H1 (cell line): ENCODE data around the gene NAALADL1. TPM values are rescaled to one million over a fixed set of nuclear protein-coding genes. Genes with fewer than 3 reads are reported as not detected.

ENCODE experiments used
- CTCF ChIA-PET: fragments of 300-600 bp; sonication (Branson Sonifier 250); formaldehyde crosslinking; loops from one replicate; lab custom pipeline; 2021; ENCODE audit not compliant: partially characterized antibody; lab: Charles Lee
- POLR2A ChIA-PET: fragments of 300-600 bp; sonication (Branson Sonifier 250); formaldehyde crosslinking; loops from one replicate; lab custom pipeline; 2021; ENCODE audit warnings: inconsistent platforms; ENCODE audit not compliant: partially characterized antibody; lab: Charles Lee
- DNase-seq, 2 experiments: peaks; one replicate each; pipeline versions ENCODE4 v3.0.0 to v3.0.0-alpha.2; 2010 to 2022; ENCODE audit warnings: low spot score in 2 of 2, low read depth in 1 of 2, mixed read lengths in 1 of 2
- FAIRE-seq: peaks from 2 replicates; lab custom pipeline; 2011; peaks lifted over from hg19 to GRCh38; lab: Jason Lieb, UNC
- H2AFZ ChIP-seq: 2 replicates; pipeline ENCODE4 v1.8.1; 2012; ENCODE audit warnings: low read length, inconsistent platforms
- H2AK5ac ChIP-seq: 2 replicates; pipeline ENCODE4 v1.6.1; 2013; ENCODE audit warnings: low read depth, low read length
- H2BK120ac ChIP-seq: replicated peaks from 2 replicates; pipeline ENCODE3; 2013; ENCODE audit warnings: low read depth, low read length, inconsistent platforms
- H2BK12ac ChIP-seq: 2 replicates; pipeline ENCODE4 v1.6.1; 2013; ENCODE audit warnings: low read depth, low read length
- H2BK15ac ChIP-seq: 2 replicates; pipeline ENCODE4 v1.6.1; 2013; ENCODE audit warnings: low read length
- H2BK20ac ChIP-seq: 2 replicates; pipeline ENCODE4 v1.6.1; 2013; ENCODE audit warnings: low read length
- H2BK5ac ChIP-seq: 2 replicates; pipeline ENCODE4 v1.6.1; 2013; ENCODE audit warnings: low read depth, low read length
- H3K14ac ChIP-seq: 2 replicates; pipeline ENCODE4 v1.6.1; 2013; ENCODE audit warnings: inconsistent platforms; ENCODE audit not compliant: insufficient read length
- H3K18ac ChIP-seq: 2 replicates; pipeline ENCODE4 v1.6.1; 2013; ENCODE audit warnings: low read length; ENCODE audit errors: extremely low read depth
- H3K23ac ChIP-seq: 2 replicates; pipeline ENCODE4 v1.6.1; 2013; ENCODE audit warnings: inconsistent platforms; ENCODE audit not compliant: insufficient read length
- H3K23me2 ChIP-seq: 2 replicates; pipeline ENCODE4 v1.6.1; 2013; ENCODE audit warnings: low read depth, low read length
- H3K27ac ChIP-seq: 2 replicates; pipeline ENCODE4 v1.6.1; 2011; ENCODE audit warnings: low read depth, low read length, inconsistent platforms
- H3K27me3 ChIP-seq, 4 experiments: replicated peaks in 1 of 4; 1 replicate in 1 of 4; 2 replicates in 3 of 4; pipeline versions ENCODE4 v1.6.1 to v1.8.1; 2011 to 2013; ENCODE audit warnings: low read length in 3 of 4, mild to moderate bottlenecking in 3 of 4, inconsistent platforms in 2 of 4, mixed read lengths in 2 of 4, moderate library complexity in 1 of 4; ENCODE audit not compliant: control insufficient read depth in 3 of 4, insufficient read depth in 3 of 4; ENCODE audit errors: extremely low read depth in 1 of 4
- H3K36me3 ChIP-seq, 4 experiments: 2 replicates each; pipeline versions ENCODE4 v1.6.1 to v1.8.1; 2011 to 2013; ENCODE audit warnings: mild to moderate bottlenecking in 4 of 4, low read length in 3 of 4, moderate library complexity in 2 of 4, control low read depth in 1 of 4, inconsistent platforms in 1 of 4; ENCODE audit not compliant: insufficient read depth in 4 of 4, control insufficient read depth in 2 of 4
- H3K4ac ChIP-seq: replicated peaks from 2 replicates; pipeline ENCODE3; 2013; ENCODE audit warnings: low read length, low read depth, mixed read lengths, inconsistent platforms; ENCODE audit not compliant: insufficient read length
- H3K4me1 ChIP-seq, 4 experiments: replicated peaks in 1 of 4; 1 replicate in 1 of 4; 2 replicates in 3 of 4; pipeline versions ENCODE4 v1.6.1 to v1.8.1; 2011 to 2013; ENCODE audit warnings: low read length in 3 of 4, inconsistent platforms in 2 of 4, mixed read lengths in 1 of 4; ENCODE audit not compliant: insufficient read depth in 4 of 4, control insufficient read depth in 3 of 4
- H3K4me2 ChIP-seq, 2 experiments: 2 replicates each; pipeline versions ENCODE4 v1.6.1 to v1.8.1; 2011 to 2013; ENCODE audit warnings: low read depth in 2 of 2, low read length in 2 of 2, control low read depth in 1 of 2, inconsistent platforms in 1 of 2, mild to moderate bottlenecking in 1 of 2; ENCODE audit not compliant: insufficient read depth in 1 of 2
- H3K4me3 ChIP-seq, 4 experiments: fragments of 200-600, 300-600 bp in 1 of 4; sonication (generic), shearing (Covaris generic), sonication (Bioruptor Twin) in 1 of 4; 2 replicates each; pipeline versions ENCODE4 v1.5.1 to v1.8.1; 2011 to 2016; ENCODE audit warnings: low read length in 4 of 4, low read depth in 3 of 4, control low read depth in 2 of 4, inconsistent platforms in 2 of 4, mild to moderate bottlenecking in 2 of 4, mixed read lengths in 1 of 4, moderate library complexity in 1 of 4; ENCODE audit not compliant: insufficient read depth in 2 of 4; ENCODE audit errors: extremely low read depth in 1 of 4
- H3K56ac ChIP-seq: replicated peaks from 2 replicates; pipeline ENCODE3; 2013; ENCODE audit warnings: low read depth, mild to moderate bottlenecking, mixed read lengths, low read length, inconsistent platforms; ENCODE audit not compliant: insufficient read length
- H3K79me1 ChIP-seq: 2 replicates; pipeline ENCODE4 v1.6.1; 2013; ENCODE audit warnings: low read depth, low read length, control low read depth
- H3K79me2 ChIP-seq, 2 experiments: 2 replicates each; pipeline versions ENCODE4 v1.6.1 to v1.8.1; 2012 to 2013; ENCODE audit warnings: low read length in 2 of 2, mild to moderate bottlenecking in 2 of 2, inconsistent platforms in 1 of 2; ENCODE audit not compliant: insufficient read depth in 2 of 2, control insufficient read depth in 1 of 2
- H3K9ac ChIP-seq, 4 experiments: replicated peaks in 1 of 4; 1 replicate in 1 of 4; 2 replicates in 3 of 4; pipeline versions ENCODE4 v1.6.1 to v1.8.1; 2011 to 2013; ENCODE audit warnings: low read depth in 3 of 4, low read length in 3 of 4, control low read depth in 2 of 4, mild to moderate bottlenecking in 2 of 4, moderate library complexity in 2 of 4, inconsistent platforms in 1 of 4; ENCODE audit errors: extremely low read depth in 1 of 4
- H3K9me3 ChIP-seq, 2 experiments: 2 replicates each; pipeline versions ENCODE4 v1.6.1 to v1.8.1; 2012 to 2013; ENCODE audit warnings: mild to moderate bottlenecking in 2 of 2, moderate library complexity in 2 of 2, control low read depth in 1 of 2, inconsistent platforms in 1 of 2, low read depth in 1 of 2, low read length in 1 of 2, mixed read lengths in 1 of 2; ENCODE audit not compliant: insufficient read depth in 2 of 2
- H4K20me1 ChIP-seq, 2 experiments: replicated peaks in 1 of 2; 2 replicates each; pipeline versions ENCODE3 to v1.8.1; 2011 to 2013; ENCODE audit warnings: inconsistent platforms in 2 of 2, low read length in 2 of 2, mild to moderate bottlenecking in 1 of 2; ENCODE audit not compliant: insufficient read depth in 2 of 2, control insufficient read depth in 1 of 2
- H4K5ac ChIP-seq: 2 replicates; pipeline ENCODE4 v1.6.1; 2013; ENCODE audit warnings: low read length, low read depth, mixed read lengths, inconsistent platforms; ENCODE audit not compliant: insufficient read length
- H4K8ac ChIP-seq: 2 replicates; pipeline ENCODE4 v1.8.0; 2013; ENCODE audit warnings: mild to moderate bottlenecking, moderate library complexity, low read length, inconsistent platforms; ENCODE audit not compliant: insufficient read depth; ENCODE audit errors: extremely low read depth
- H4K91ac ChIP-seq: replicated peaks from 2 replicates; pipeline ENCODE3; 2013; ENCODE audit warnings: low read length, mixed read lengths, inconsistent platforms; ENCODE audit not compliant: insufficient read length
- EP300 ChIP-seq, 2 experiments: IDR thresholded peaks; 1 replicate in 1 of 2; 2 replicates in 1 of 2; pipeline ENCODE4 v1.6.1; 2011 to 2012; ENCODE audit warnings: low read depth in 2 of 2, low read length in 2 of 2, mild to moderate bottlenecking in 2 of 2, borderline replicate concordance in 1 of 2, inconsistent platforms in 1 of 2, moderate library complexity in 1 of 2
- HDAC2 ChIP-seq, 2 experiments: fragments of 300-600 bp in 1 of 2; sonication (generic) in 1 of 2; IDR thresholded peaks; 2 replicates each; pipeline ENCODE4 v1.6.1; 2011 to 2012; ENCODE audit warnings: low read depth in 2 of 2, low read length in 2 of 2, mild to moderate bottlenecking in 2 of 2, moderate library complexity in 2 of 2, borderline replicate concordance in 1 of 2, inconsistent platforms in 1 of 2
- JUND ChIP-seq: IDR thresholded peaks from 2 replicates; pipeline ENCODE4 v1.6.1; 2011; ENCODE audit warnings: mild to moderate bottlenecking, improper control_type of control experiment, low read length
- POLR2AphosphoS5 ChIP-seq: IDR thresholded peaks from 2 replicates; pipeline ENCODE4 v1.6.1; 2011; ENCODE audit warnings: low read depth, low read length
- RFX5 ChIP-seq: IDR thresholded peaks from 2 replicates; pipeline ENCODE4 v1.6.1; 2011; ENCODE audit warnings: low read depth, low read length, improper control_type of control experiment, borderline replicate concordance
- RNF2 ChIP-seq: fragments of 200-900, 300-1000 bp; sonication (generic); IDR thresholded peaks from 2 replicates; pipeline ENCODE4 v1.7.1; 2016; ENCODE audit warnings: borderline replicate concordance, low read depth, mild to moderate bottlenecking, antibody characterized with exemption, low read length; ENCODE audit not compliant: poor library complexity, severe bottlenecking; ENCODE audit errors: missing control alignments
- SP2 ChIP-seq: IDR thresholded peaks from 2 replicates; pipeline ENCODE4 v1.6.1; 2012; ENCODE audit warnings: mild to moderate bottlenecking, low read length, inconsistent platforms
- SRF ChIP-seq: IDR thresholded peaks from 2 replicates; pipeline ENCODE4 v1.6.1; 2011; ENCODE audit warnings: mild to moderate bottlenecking, low read depth, low read length, moderate library complexity
- ZNF274 ChIP-seq: IDR thresholded peaks from 2 replicates; pipeline ENCODE4 v1.7.0; 2012; ENCODE audit warnings: low read length, borderline replicate concordance; ENCODE audit errors: extremely low read depth
- WGBS, 2 experiments: shearing (Covaris generic) in 1 of 2; methylation state at CpG; one replicate each; pipeline versions ENCODE4 v1.1.6 to v1.1.7; 2013 to 2015; ENCODE audit warnings: low lambda C conversion rate in 2 of 2, mixed read lengths in 2 of 2, inconsistent platforms in 1 of 2, low coverage in 1 of 2, missing lambda C conversion rate in 1 of 2; ENCODE audit not compliant: insufficient replicate concordance in 2 of 2, insufficient coverage in 1 of 2, insufficient read length in 1 of 2; ENCODE audit errors: extremely low coverage in 1 of 2, missing lambda C conversion rate in 1 of 2; 5-methylcytosine and 5-hydroxymethylcytosine counted together
- polyA plus RNA-seq, 7 experiments: library from polyadenylated mRNA; depleted of rRNA in 3 of 7; stranded (reverse) in 5 of 7; unstranded in 2 of 7; fragments of >200 nt in 5 of 7; fragments of 200-250 nt in 2 of 7; gene quantifications; 1 replicate in 5 of 7; 2 replicates in 1 of 7; 4 replicates in 1 of 7; pipeline versions ENCODE4 v1.2.1 to v1.2.3, GENCODE V29; 2011 to 2013; ENCODE audit warnings: missing spikeins in 2 of 7, mixed read lengths in 2 of 7
- total RNA-seq: library from RNA; stranded (reverse); fragmentation: NEBNext Ultra II Directional; extraction: Animal tissue kit (Norgen Biotek cat#: 25700); gene quantifications from 2 replicates; pipeline ENCODE4 v1.2.1, GENCODE V29; 2021

The NAALADL1 gene
- total and polyA plus RNA-seq, 2 of the 8 experiments (the other 6 are each of a cell fraction or from before 2014, with no cell fraction given): 7.5 to 9.9 TPM

DNA sequence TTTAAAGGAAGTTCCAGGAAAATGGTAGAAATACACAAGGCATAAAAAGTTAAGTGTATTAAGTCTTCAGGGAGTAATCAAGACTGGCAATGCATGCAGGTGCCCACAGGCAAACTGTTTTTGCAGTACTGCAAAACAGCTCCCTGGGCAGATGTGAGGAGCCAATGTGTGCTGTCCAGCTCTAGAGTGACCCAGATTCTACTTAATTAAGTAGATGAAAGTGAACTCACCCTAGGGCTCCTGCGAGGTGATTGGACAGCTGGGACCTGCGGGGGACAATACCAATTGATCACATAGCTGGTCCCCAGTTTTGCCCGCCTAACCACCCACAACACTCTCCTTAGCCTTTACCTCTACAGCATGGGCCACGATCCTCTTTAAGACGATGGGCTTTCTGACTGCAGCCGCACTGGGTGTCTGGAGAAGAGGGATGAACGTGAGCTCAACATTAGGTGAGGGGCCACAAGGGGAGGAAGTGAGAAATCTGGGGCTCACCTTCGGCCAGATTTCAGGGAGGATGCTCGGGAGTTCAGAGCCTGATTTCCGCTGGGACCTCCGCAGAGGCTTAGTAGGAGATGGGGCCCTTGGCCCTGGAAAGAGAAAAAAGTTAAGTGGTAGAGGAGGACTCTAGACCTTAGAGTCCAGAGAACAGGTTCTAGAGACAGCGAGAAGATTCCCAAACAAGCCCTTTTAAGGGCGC lies 24.9 kb upstream of the NAALADL1 start:
- ChIA-PET CTCF (interaction anchor here (0.7 to 1.7 kb wide), 9 partner anchors 15 to 234 kb away, joined by 3 to 5 read pairs (median 3); partner anchors contain the start of genes SAC3D1 and TM7SF2), POLR2A (interaction anchor here (0.8 to 21.6 kb wide), 26 partner anchors 8 to 198 kb away, joined by 3 to 230 read pairs (median 4); partner anchors contain the start of genes FAU, MRPL49, NAALADL1 and SAC3D1)
- 0 out of 2 replicates have a peak overlapping the region, but pooled peaks have one; percentile 17 for H2BK12ac ChIP-seq
- H3K27ac ChIP-seq: peak overlapping the region; percentile 94
- H2BK20ac ChIP-seq: no peak overlapping the region
- H3K4me3 ChIP-seq: peak overlapping the region; percentile 92 to 99 (median 98)
- peak overlapping the region; percentile 78; the same call in 1 of the 2 replicates for H2BK5ac ChIP-seq
- H3K9me3 ChIP-seq: no peaks in the 10 kb centered on the region
- 0 out of 2 replicates have a peak overlapping the region, but pooled peaks have one; percentile 0 for H3K18ac ChIP-seq
- H2AFZ ChIP-seq: no peak overlapping the region
- DNase-seq: no peak
- peak overlapping the region; percentile 77 to 96 (median 87) for H3K9ac ChIP-seq
- H4K5ac ChIP-seq: peak overlapping the region; percentile 9
- H3K56ac ChIP-seq: peak overlapping the region; percentile 63
- H3K23ac ChIP-seq: no peak overlapping the region
- no peak overlapping the region for H2AK5ac ChIP-seq
- 0 out of 2 replicates have a peak overlapping the region, but pooled peaks have one; percentile 36 for H2BK15ac ChIP-seq
- H4K20me1 ChIP-seq: peaks cover 4% of the 10 kb centered on the region in 2 experiments
- H3K4me2 ChIP-seq: peak overlapping the region; percentile 81 to 98
- H4K91ac ChIP-seq: no peak overlapping the region
- no peak overlapping the region for H3K14ac ChIP-seq
- no peak overlapping the region for H2BK120ac ChIP-seq
- peaks cover 8% of the 10 kb centered on the region for H3K23me2 ChIP-seq
- no peak overlapping the region for H3K4ac ChIP-seq
- H3K4me1 ChIP-seq: peaks cover 0 to 9% (median 4%) of the 10 kb centered on the region in 4 experiments; a peak in 5 of 7 replicates
- 9% methylated on average over 13 of the region's 13 CpGs; no CpG with 5 or more reads in 1 of the 2 experiments for WGBS, 2 experiments
- no peak for FAIRE-seq
- peaks cover 10 to 36% of the 10 kb centered on the region in 2 experiments for H3K79me2 ChIP-seq
- H3K79me1 ChIP-seq: peaks cover 22% of the 10 kb centered on the region
- peak overlapping the region; percentile 22; the same call in 1 of the 2 replicates for H4K8ac ChIP-seq
- H3K27me3 ChIP-seq: no peaks in the 10 kb centered on the region
- peaks cover 18 to 38% (median 31%) of the 10 kb centered on the region in 4 experiments for H3K36me3 ChIP-seq
- TF ChIP-seq HDAC2 (IDR thresholded peaks at IDR 0.05; ENCODE audit: borderline replicate concordance in 1 of 2, low read depth in 2 of 2, low read length in 2 of 2): no peak
- TF ChIP-seq POLR2AphosphoS5: no peak
- no peak for TF ChIP-seq SRF
- no peak for TF ChIP-seq SP2
- no peak for TF ChIP-seq RNF2
- no peak for TF ChIP-seq EP300 (IDR thresholded peaks at IDR 0.05; ENCODE audit: borderline replicate concordance in 1 of 2, low read depth in 2 of 2, low read length in 2 of 2)
- no peak for TF ChIP-seq JUND
- no peak for TF ChIP-seq ZNF274
- no peak for TF ChIP-seq RFX5
